GM18861 (cell line): Measurements from ENCODE around the gene HAUS6.
"Not testable (repeated sequence)": the region's sequence is repeated elsewhere in the genome, so short reads cannot be mapped to it uniquely, and the experiment has no call there.

ENCODE experiments used
- ATAC-seq: cut with Tn5 transposase; IDR thresholded peaks from one replicate; pipeline ENCODE4 v1.9.1; 2021; ENCODE audit not compliant: unreplicated experiment

HAUS6 gene

GRCh38 chr9:19102631-19103345 is at the start of gene HAUS6:
HAUS6 (minus strand) TSS chr9:19102904; CDS start chr9:19102651, 253 bp downstream.
- peak; percentile 98 for ATAC-seq

GRCh38 chr9:19152160-19152498 is 49.4 kb upstream of the HAUS6 start:
- ATAC-seq, result not testable (repeated sequence)

- ATAC-seq, result no peak
Measured at GRCh38 chr9:19151425-19152159, 48.9 kb upstream of the HAUS6 start.

- ATAC-seq, result no peak
Measured at GRCh38 chr9:19149230-19149629, 46.5 kb upstream of the HAUS6 start.

GRCh38 chr9:19148187-19148586 is 45.5 kb upstream of the HAUS6 start:
- ATAC-seq, result no peak

GRCh38 chr9:19146441-19147024 is 43.8 kb upstream of the HAUS6 start:
- no peak for ATAC-seq

GRCh38 chr9:19145881-19146280 is 43.2 kb upstream of the HAUS6 start:
- ATAC-seq, result no peak

- ATAC-seq, result no peak
Measured at GRCh38 chr9:19140259-19140658, 37.6 kb upstream of the HAUS6 start.

- no peak for ATAC-seq
Measured at GRCh38 chr9:19138084-19138483, 35.4 kb upstream of the HAUS6 start.

GRCh38 chr9:19137282-19137681 is 34.6 kb upstream of the HAUS6 start:
- ATAC-seq, result no peak

GRCh38 chr9:19136129-19136528 is 33.4 kb upstream of the HAUS6 start:
- no peak for ATAC-seq

GRCh38 chr9:19133549-19134345 is 31.0 kb upstream of the HAUS6 start:
- no peak for ATAC-seq

- ATAC-seq, result no peak
Measured at GRCh38 chr9:19130436-19130835, 27.7 kb upstream of the HAUS6 start.

GRCh38 chr9:19127871-19128500 is 25.3 kb upstream of the HAUS6 start:
- no peak for ATAC-seq

GRCh38 chr9:19124430-19124793 is 21.7 kb upstream of the HAUS6 start:
- no peak for ATAC-seq

- ATAC-seq, result no peak
Measured at GRCh38 chr9:19122490-19123042, 19.9 kb upstream of the HAUS6 start.

GRCh38 chr9:19120877-19121276 is 18.2 kb upstream of the HAUS6 start:
- no peak for ATAC-seq

GRCh38 chr9:19119801-19120440 is 17.2 kb upstream of the HAUS6 start:
- ATAC-seq, result no peak

GRCh38 chr9:19119246-19119645 is 16.5 kb upstream of the HAUS6 start:
- no peak for ATAC-seq

- ATAC-seq, result no peak
Measured at GRCh38 chr9:19117039-19117716, 14.5 kb upstream of the HAUS6 start.
